K562 (cell line): ENCODE results near the gene AQP5. TPM values are rescaled to one million over a fixed set of nuclear protein-coding genes. Genes with fewer than 3 reads are reported as not detected.

ENCODE experiments used
- ATAC-seq: fragments of 200-7000 bp; cut with Tn5 transposase; 3 replicates; pipeline ENCODE4 v1.9.1; 2020; ENCODE audit warnings: moderate library complexity
- BruUV-seq: library from RNA; stranded (reverse); fragments of 400-500 nt; replicated peaks from 2 replicates; lab custom pipeline; 2021; lab: Mats Ljungman, UMichigan
- CTCF ChIA-PET: fragments of 300-600 bp; formaldehyde crosslinking; extraction: SDS; loops from one replicate; lab custom pipeline; 2021; ENCODE audit warnings: low intra/inter-chr PET ratio; lab: Yijun Ruan, JAX
- POLR2A ChIA-PET: fragments of 300-600, 350-650 bp; sonication (Branson Sonifier 250); formaldehyde crosslinking; extraction: SDS; loops from one replicate; lab custom pipeline; 2021; ENCODE audit warnings: antibody characterized with exemption, inconsistent platforms; lab: Yijun Ruan, JAX
- DNase-seq, 4 experiments: peaks; one replicate each; pipeline versions ENCODE4 v3.0.0 to v3.0.0-alpha.2; 2011 to 2018; ENCODE audit warnings: low spot score in 3 of 4, mixed read lengths in 3 of 4; ENCODE audit errors: extremely low read depth in 1 of 4
- FAIRE-seq: peaks from 2 replicates; lab custom pipeline; 2011; peaks lifted over from hg19 to GRCh38; lab: Jason Lieb, UNC
- H2AFZ ChIP-seq: 2 replicates; pipeline ENCODE4 v1.6.0; 2011; ENCODE audit warnings: low read depth, low read length, control low read depth, inconsistent platforms
- H3K27ac ChIP-seq: fragments of 200-600 bp; 3 replicates; pipeline ENCODE4 v1.8.0; 2011; ENCODE audit warnings: low read depth, mild to moderate bottlenecking, control low read depth, inconsistent platforms, low read length, moderate library complexity, mixed read lengths; ENCODE audit errors: extremely low read depth
- H3K27me3 ChIP-seq, 2 experiments: fragments of 300-600 bp in 1 of 2; 2 replicates in 1 of 2; 3 replicates in 1 of 2; pipeline versions ENCODE4 v1.6.0 to v1.8.0; 2011; ENCODE audit warnings: inconsistent platforms in 2 of 2, low read length in 2 of 2, mild to moderate bottlenecking in 1 of 2, mixed read lengths in 1 of 2, moderate library complexity in 1 of 2; ENCODE audit not compliant: control insufficient read depth in 2 of 2, insufficient read depth in 2 of 2
- H3K36me3 ChIP-seq: fragments of 300-600 bp; 3 replicates; pipeline ENCODE4 v1.8.0; 2011; ENCODE audit warnings: mild to moderate bottlenecking, low read length, inconsistent platforms; ENCODE audit not compliant: control insufficient read depth, insufficient read depth
- H3K4me1 ChIP-seq, 2 experiments: fragments of 200-600 bp in 1 of 2; replicated peaks in 1 of 2; 2 replicates in 1 of 2; 3 replicates in 1 of 2; pipeline versions ENCODE4 v1.5.1 to v1.8.0; 2011; ENCODE audit warnings: inconsistent platforms in 2 of 2, low read length in 2 of 2, mild to moderate bottlenecking in 1 of 2, mixed read lengths in 1 of 2, moderate library complexity in 1 of 2; ENCODE audit not compliant: control insufficient read depth in 2 of 2, insufficient read depth in 2 of 2
- H3K4me2 ChIP-seq: 2 replicates; pipeline ENCODE4 v1.6.1; 2011; ENCODE audit warnings: low read length, control low read depth, inconsistent platforms, mixed read lengths; ENCODE audit not compliant: insufficient read depth
- H3K4me3 ChIP-seq: fragments of 200-600 bp; sonication (generic), shearing (Covaris generic); 2 replicates; pipeline ENCODE4 v1.5.1; 2016; ENCODE audit warnings: control low read depth, inconsistent platforms
- H3K79me2 ChIP-seq: fragments of 200-600 bp; 3 replicates; pipeline ENCODE4 v1.8.0; 2011; ENCODE audit warnings: low read length, inconsistent platforms; ENCODE audit not compliant: control insufficient read depth, insufficient read depth
- H3K9ac ChIP-seq, 2 experiments: 2 replicates each; pipeline versions ENCODE4 v1.6.0 to v1.6.1; 2011; ENCODE audit warnings: low read depth in 2 of 2, low read length in 2 of 2, control low read depth in 1 of 2, inconsistent platforms in 1 of 2, mild to moderate bottlenecking in 1 of 2, mixed read lengths in 1 of 2; ENCODE audit not compliant: insufficient read depth in 1 of 2
- H3K9me1 ChIP-seq: one replicate; pipeline ENCODE4 v1.6.0; 2011; ENCODE audit warnings: inconsistent platforms, mild to moderate bottlenecking, low read length, moderate library complexity; ENCODE audit not compliant: control insufficient read depth, insufficient read depth
- H3K9me3 ChIP-seq: replicated peaks from 2 replicates; pipeline ENCODE4 v1.5.1; 2011; ENCODE audit warnings: low read depth, low read length, inconsistent platforms; ENCODE audit not compliant: control insufficient read depth, insufficient read depth
- H4K20me1 ChIP-seq: replicated peaks from 2 replicates; pipeline ENCODE4 v1.6.1; 2011; ENCODE audit warnings: low read length, inconsistent platforms, mixed read lengths; ENCODE audit not compliant: control insufficient read depth, insufficient read depth
- ARID1B ChIP-seq: fragments of 450-650 bp; IDR thresholded peaks from 2 replicates; pipeline ENCODE4 v1.6.1; 2016; ENCODE audit warnings: antibody characterized with exemption, mild to moderate bottlenecking, inconsistent platforms
- CBFA2T2 ChIP-seq: fragments of 450-650 bp; conservative IDR thresholded peaks from 2 replicates; pipeline ENCODE4 v1.6.1; 2017; ENCODE audit warnings: mild to moderate bottlenecking
- CXXC5 ChIP-seq: fragments of 250-450 bp; sonication (Bioruptor Pico); IDR thresholded peaks from 2 replicates; pipeline ENCODE4 v1.8.0; 2022; ENCODE audit warnings: inconsistent platforms, mild to moderate bottlenecking, moderate library complexity
- DPF2 ChIP-seq: fragments of 450-650 bp; IDR thresholded peaks from 2 replicates; pipeline ENCODE4 v1.6.1; 2016
- FIP1L1 ChIP-seq: fragments of 200-400 bp; formaldehyde crosslinking; IDR thresholded peaks from 2 replicates; pipeline ENCODE4 v1.6.1; 2018; ENCODE audit warnings: mild to moderate bottlenecking, low read depth, low read length; ENCODE audit not compliant: poor library complexity, severe bottlenecking
- NFIC ChIP-seq: fragments of 450-650 bp; IDR thresholded peaks from 2 replicates; pipeline ENCODE4 v1.6.1; 2017; ENCODE audit warnings: mild to moderate bottlenecking, inconsistent platforms
- NRF1 ChIP-seq, 2 experiments: fragments of 450-650 bp; IDR thresholded peaks in 1 of 2; conservative IDR thresholded peaks in 1 of 2; 2 replicates each; pipeline ENCODE4 v1.6.1; 2014; ENCODE audit warnings: mild to moderate bottlenecking in 2 of 2
- RB1 ChIP-seq: fragments of 450-650 bp; IDR thresholded peaks from 2 replicates; pipeline ENCODE4 v1.6.1; 2017; ENCODE audit warnings: low read depth, mild to moderate bottlenecking
- TCFL5 ChIP-seq: fragments of 250-450 bp; sonication (Bioruptor Pico); conservative IDR thresholded peaks from 2 replicates; pipeline ENCODE4 v1.6.1; 2021; ENCODE audit warnings: mild to moderate bottlenecking, moderate library complexity, matching md5 sums
- TRIM24 ChIP-seq, 2 experiments: fragments of 450-650 bp; IDR thresholded peaks; 2 replicates each; pipeline ENCODE4 v1.6.1; 2016
- ZNF212 ChIP-seq: fragments of 450-650 bp; formaldehyde crosslinking; IDR thresholded peaks from 2 replicates; pipeline ENCODE4 v1.4.0; 2020; ENCODE audit warnings: mild to moderate bottlenecking
- WGBS: fragments of 100-300 bp; shearing (Covaris generic); methylation state at CpG from one replicate; pipeline ENCODE4 v1.1.6; 2016; ENCODE audit warnings: low coverage, mixed read lengths; ENCODE audit not compliant: insufficient coverage; ENCODE audit errors: missing lambda C conversion rate; 5-methylcytosine and 5-hydroxymethylcytosine counted together
- in situ Hi-C: fragments of 300-500 bp; cut with MboI; formaldehyde crosslinking; loops from 4 replicates; pipeline ENCODE4 v1.15.0; 2018; ENCODE audit warnings: inconsistent platforms, mixed read lengths
- intact Hi-C: fragments of 100-400 bp; cut with micrococcal nuclease; formaldehyde crosslinking; loops from 2 replicates; pipeline ENCODE4 v1.14.2; 2022
- polyA plus RNA-seq, 8 experiments: library from polyadenylated mRNA; depleted of rRNA in 4 of 8; stranded (reverse) in 5 of 8; unstranded in 3 of 8; fragments of >200 nt; fragmentation: Nextera tagmentation in 2 of 8; fragmentation: Illumina TruSeq in 1 of 8; extraction: Ambion mirVana in 2 of 8; extraction: Trizol in 1 of 8; gene quantifications; 2 replicates each; pipeline versions ENCODE4 v1.2.1 to v1.2.3, GENCODE V29; 2011 to 2014; ENCODE audit warnings: inconsistent platforms in 1 of 8, missing spikeins in 1 of 8
- total RNA-seq, 7 experiments: library from RNA; depleted of rRNA in 6 of 7; stranded (reverse); fragments of >200 nt in 6 of 7; fragmentation: Illumina TruSeq in 2 of 7; extraction: Trizol in 2 of 7; gene quantifications; 2 replicates each; pipeline versions ENCODE4 v1.2.1 to v1.2.3, GENCODE V29; 2011 to 2021; ENCODE audit warnings: low replicate concordance in 1 of 7
- TF ChIP-seq, protein P1 (sequence below): sonication (generic); formaldehyde crosslinking; IDR thresholded peaks from 2 replicates; pipeline ENCODE4 v1.5.0; 2020; ENCODE audit warnings: missing genetic modification reagents
- TF ChIP-seq, protein P2 (sequence below): sonication (generic); formaldehyde crosslinking; IDR thresholded peaks from 2 replicates; pipeline ENCODE4 v1.8.0; 2022; ENCODE audit warnings: missing genetic modification reagents, mild to moderate bottlenecking, moderate library complexity, borderline replicate concordance
- TF ChIP-seq, protein P3 (sequence below): fragments of 450-650 bp; formaldehyde crosslinking; IDR thresholded peaks from 2 replicates; pipeline ENCODE4 v1.4.0; 2022; ENCODE audit warnings: missing genetic modification characterization

Gene AQP5
- total and polyA plus RNA-seq, 9 of the 15 experiments (the other 6 are each of a cell fraction or from before 2014, with no cell fraction given): not detected

DNA sequence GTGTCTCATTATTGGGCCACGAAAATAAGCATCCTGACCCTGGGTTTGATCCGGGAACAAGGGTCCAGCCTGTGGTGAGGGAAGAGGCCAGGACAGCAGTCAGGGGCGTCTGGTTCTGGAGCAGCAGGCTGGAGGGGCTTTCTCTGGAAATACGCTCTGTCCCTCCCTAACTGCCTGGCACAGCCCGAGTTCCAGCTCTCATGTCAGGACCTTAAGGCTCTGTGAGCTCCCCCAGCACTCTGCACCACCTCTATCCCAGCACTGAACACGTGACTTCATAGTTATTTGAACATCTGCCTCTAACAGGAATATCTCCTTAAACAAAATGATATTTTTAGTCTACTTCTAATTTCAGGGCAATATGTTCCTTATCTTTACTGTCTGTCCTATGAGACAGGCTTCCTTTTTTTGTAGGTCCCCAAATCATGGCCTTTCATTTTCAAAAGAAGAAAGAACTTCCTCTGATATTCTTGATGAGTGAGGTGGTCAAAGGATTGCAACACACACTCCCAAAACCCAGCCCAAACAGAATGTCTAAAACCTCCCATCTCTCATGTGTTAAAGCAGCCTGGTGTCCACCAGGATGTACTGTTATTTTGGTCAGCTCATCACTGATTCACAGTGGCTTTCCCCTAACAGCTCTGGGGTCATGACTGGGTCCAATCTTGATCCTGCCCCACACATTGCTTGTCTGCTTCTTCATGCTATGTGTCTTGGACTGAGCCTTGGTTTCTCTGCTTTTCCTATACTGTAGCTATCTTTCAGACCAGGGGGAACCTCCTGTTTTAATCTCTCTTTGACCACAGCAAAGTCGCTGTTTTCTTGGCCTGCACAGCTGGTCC, 20.8 kb downstream of the AQP5 start (continued):
- TF ChIP-seq NFIC (peak; percentile 29), NRF1 (conservative IDR thresholded peaks at IDR 0.05 in 1 of 2, IDR thresholded peaks at IDR 0.05 in 1 of 2) (no peak), CBFA2T2 (peak; percentile 70), TCFL5 (CRISPR knock-in tag) (no peak)
- TF ChIP-seq, protein P1, sequence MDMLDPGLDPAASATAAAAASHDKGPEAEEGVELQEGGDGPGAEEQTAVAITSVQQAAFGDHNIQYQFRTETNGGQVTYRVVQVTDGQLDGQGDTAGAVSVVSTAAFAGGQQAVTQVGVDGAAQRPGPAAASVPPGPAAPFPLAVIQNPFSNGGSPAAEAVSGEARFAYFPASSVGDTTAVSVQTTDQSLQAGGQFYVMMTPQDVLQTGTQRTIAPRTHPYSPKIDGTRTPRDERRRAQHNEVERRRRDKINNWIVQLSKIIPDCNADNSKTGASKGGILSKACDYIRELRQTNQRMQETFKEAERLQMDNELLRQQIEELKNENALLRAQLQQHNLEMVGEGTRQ (CRISPR knock-in tag): peak; percentile 41
- TF ChIP-seq, all 486 proteins: peak for 14

DNA sequence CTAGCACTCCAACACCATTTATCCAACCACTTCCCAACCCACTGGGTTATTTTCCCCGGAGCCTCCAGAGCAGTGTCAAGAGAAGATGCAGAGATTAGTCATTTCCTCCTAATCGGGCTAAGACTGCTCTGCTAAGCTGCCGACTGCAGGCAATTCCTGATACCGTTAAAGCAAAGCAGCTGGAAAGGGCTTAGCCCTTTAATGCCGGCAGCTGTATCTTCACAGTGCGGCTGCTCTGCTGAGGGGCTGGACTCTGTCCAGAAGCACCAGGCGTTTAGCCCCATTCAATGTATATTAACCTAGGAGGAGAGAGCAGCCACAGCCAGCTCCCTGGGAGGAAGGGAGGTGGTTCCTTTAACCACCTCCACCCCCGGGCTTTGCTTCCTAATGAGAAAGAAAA, 22.2 kb downstream of the AQP5 start:
- BruUV-seq: no TSS peak
- H3K27me3 ChIP-seq: no peaks in the 10 kb centered on the region
- POLR2A ChIA-PET: interaction anchor here (0.8 to 2.1 kb wide), 7 partner anchors 9 to 310 kb away, joined by 3 to 11 read pairs (median 5); partner anchors contain the start of gene TMBIM6
- H3K4me3 ChIP-seq: no peak overlapping the region
- WGBS: 1% methylated on average over 8 of the region's 8 CpGs
- ATAC-seq: peak; percentile 88
- peaks cover 33% of the 10 kb centered on the region for H3K36me3 ChIP-seq
- intact Hi-C loops: loop anchor here (5.0 kb wide), 1 partner anchor 43 kb away; the partner anchor contains the start of gene RACGAP1
- peaks cover 5% of the 10 kb centered on the region for H4K20me1 ChIP-seq
- H3K4me1 ChIP-seq: peaks cover 26% of the 10 kb centered on the region in 2 experiments
- H3K79me2 ChIP-seq: no peaks in the 10 kb centered on the region
- H3K9ac ChIP-seq: no peak overlapping the region; a peak in 1 of 4 replicates
- no peak overlapping the region for H3K4me2 ChIP-seq
- in situ Hi-C loops: no loop called here
- peak in 3 of 4 experiments; percentile 30 to 80 (median 65) for DNase-seq
- CTCF ChIA-PET: no interaction called here
- H2AFZ ChIP-seq: no peak overlapping the region
- peak; percentile 97 for FAIRE-seq
- H3K9me3 ChIP-seq: no peaks in the 10 kb centered on the region
- no peaks in the 10 kb centered on the region for H3K9me1 ChIP-seq
- H3K27ac ChIP-seq: no peak overlapping the region
- TF ChIP-seq ZNF212 (CRISPR knock-in tag) (no peak), NRF1 (conservative IDR thresholded peaks at IDR 0.05 in 1 of 2, IDR thresholded peaks at IDR 0.05 in 1 of 2) (peak; percentile 74 to 77), CXXC5 (peak; percentile 49; the same call in 1 of the 2 replicates), ARID1B (peak; percentile 77), NFIC (peak; percentile 88), DPF2 (peak; percentile 72), TRIM24 (IDR thresholded peaks at IDR 0.05) (peak; percentile 27 to 49; a peak in 3 of 4 replicates), FIP1L1 (no peak), RB1 (0 out of 2 replicates have a peak, but pooled peaks have one; percentile 16), CBFA2T2 (peak; percentile 91)
- TF ChIP-seq, protein P2, sequence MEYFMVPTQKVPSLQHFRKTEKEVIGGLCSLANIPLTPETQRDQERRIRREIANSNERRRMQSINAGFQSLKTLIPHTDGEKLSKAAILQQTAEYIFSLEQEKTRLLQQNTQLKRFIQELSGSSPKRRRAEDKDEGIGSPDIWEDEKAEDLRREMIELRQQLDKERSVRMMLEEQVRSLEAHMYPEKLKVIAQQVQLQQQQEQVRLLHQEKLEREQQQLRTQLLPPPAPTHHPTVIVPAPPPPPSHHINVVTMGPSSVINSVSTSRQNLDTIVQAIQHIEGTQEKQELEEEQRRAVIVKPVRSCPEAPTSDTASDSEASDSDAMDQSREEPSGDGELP (CRISPR knock-in tag): peak; percentile 92
- TF ChIP-seq, protein P3, sequence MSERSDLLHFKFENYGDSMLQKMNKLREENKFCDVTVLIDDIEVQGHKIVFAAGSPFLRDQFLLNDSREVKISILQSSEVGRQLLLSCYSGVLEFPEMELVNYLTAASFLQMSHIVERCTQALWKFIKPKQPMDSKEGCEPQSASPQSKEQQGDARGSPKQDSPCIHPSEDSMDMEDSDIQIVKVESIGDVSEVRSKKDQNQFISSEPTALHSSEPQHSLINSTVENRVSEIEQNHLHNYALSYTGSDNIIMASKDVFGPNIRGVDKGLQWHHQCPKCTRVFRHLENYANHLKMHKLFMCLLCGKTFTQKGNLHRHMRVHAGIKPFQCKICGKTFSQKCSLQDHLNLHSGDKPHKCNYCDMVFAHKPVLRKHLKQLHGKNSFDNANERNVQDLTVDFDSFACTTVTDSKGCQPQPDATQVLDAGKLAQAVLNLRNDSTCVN (CRISPR knock-in tag): no peak
